HG02884 (cell line): Measurements from ENCODE around the gene DSCAML1.

Experiments
- ATAC-seq: cut with Tn5 transposase; IDR thresholded peaks from one replicate; pipeline ENCODE4 v1.9.1; 2021; ENCODE audit warnings: mild to moderate bottlenecking, moderate library complexity; ENCODE audit not compliant: unreplicated experiment

DSCAML1 gene

GRCh38 chr11:117562136-117562535 is 234.9 kb downstream of the DSCAML1 start:
- ATAC-seq, result no peak

DNA sequence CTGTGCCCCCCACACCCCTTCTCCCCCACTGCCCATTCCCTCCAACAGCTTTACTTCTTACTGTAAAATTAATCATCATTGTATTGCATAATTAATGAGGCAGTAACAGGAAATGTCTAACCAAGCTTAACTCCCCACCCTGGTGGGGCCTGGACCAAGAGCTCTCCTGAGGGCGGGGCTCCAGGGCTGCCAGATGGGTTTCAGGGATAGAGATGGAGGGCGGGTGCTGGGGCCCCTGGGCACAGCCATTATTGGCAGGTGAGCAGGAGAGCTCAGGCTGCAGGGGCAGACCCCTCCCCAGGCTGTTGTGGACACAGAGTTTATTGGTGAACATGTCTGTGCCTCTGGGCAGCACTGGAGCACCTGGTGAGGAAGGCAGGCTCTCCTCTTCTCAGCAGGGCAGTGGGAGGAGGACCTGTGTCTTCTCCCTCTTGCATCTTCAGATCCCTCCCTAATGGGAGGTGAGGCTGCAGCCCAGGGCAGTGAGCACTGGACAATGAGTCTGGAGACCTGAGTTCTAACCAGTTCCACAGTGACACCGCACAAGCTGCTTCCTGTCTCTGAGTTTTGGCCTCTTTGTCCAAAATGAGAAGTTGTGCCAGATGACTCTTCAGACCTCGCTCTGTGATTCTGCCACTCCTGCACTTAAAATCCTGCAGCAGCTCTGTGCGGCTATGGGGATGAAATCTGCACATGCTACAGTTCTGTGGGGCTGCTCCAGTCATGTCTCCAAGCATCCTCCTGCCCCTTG is 236.1 kb downstream of the DSCAML1 start:
- no peak for ATAC-seq

- no peak for ATAC-seq
These were observed 237.3 kb downstream of the DSCAML1 start for GRCh38 chr11:117559698-117560097.

GRCh38 chr11:117557361-117557760 is 239.7 kb downstream of the DSCAML1 start:
- no peak for ATAC-seq

GRCh38 chr11:117554601-117555333 is 242.2 kb downstream of the DSCAML1 start:
- ATAC-seq, result no peak

DNA sequence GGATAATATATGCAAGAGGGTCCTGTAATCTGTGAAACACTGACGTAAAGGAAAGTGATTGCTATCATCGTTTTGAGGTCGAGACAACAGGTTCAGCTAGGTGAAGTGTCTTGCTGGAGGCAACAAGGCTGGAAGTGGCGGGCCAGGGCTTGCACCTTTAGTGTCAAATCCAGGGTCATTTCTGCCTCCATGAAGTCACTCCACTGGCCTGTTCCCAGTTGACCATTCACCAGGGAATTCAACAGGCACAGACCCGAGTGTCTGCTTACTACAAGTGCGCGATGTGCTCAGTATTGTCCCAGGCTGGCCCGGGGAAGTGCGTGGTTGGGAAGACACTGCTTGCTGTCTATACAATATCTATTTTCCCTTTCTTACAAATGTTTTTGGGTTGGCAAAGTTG is 244.4 kb downstream of the DSCAML1 start:
- ATAC-seq, result no peak

GRCh38 chr11:117551761-117552343 is 245.2 kb downstream of the DSCAML1 start:
- ATAC-seq, result no peak

DNA sequence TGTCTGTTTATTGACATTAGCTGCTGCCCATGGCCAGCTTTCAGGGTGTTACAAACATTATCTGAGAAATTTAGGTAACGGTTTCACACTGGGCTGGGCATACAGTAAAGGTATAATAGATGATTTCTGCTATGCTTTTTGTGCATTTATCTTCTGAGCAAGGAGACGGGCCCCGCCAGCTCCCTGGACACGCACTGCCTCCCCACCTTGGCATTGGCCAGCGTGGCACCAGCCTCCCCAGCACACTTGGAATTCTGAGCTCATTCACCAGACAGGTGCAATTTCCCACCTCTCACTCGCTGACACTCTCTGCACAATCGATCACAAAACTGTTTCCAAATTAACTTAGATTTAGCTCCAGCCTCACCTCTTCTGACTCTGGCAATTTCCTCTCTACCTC is 246.6 kb downstream of the DSCAML1 start:
- no peak for ATAC-seq

GRCh38 chr11:117549417-117549816 is 247.6 kb downstream of the DSCAML1 start:
- ATAC-seq, result no peak

GRCh38 chr11:117548876-117549275 is 248.1 kb downstream of the DSCAML1 start:
- no peak for ATAC-seq

GRCh38 chr11:117547946-117548345 is 249.1 kb downstream of the DSCAML1 start:
- no peak for ATAC-seq

DNA sequence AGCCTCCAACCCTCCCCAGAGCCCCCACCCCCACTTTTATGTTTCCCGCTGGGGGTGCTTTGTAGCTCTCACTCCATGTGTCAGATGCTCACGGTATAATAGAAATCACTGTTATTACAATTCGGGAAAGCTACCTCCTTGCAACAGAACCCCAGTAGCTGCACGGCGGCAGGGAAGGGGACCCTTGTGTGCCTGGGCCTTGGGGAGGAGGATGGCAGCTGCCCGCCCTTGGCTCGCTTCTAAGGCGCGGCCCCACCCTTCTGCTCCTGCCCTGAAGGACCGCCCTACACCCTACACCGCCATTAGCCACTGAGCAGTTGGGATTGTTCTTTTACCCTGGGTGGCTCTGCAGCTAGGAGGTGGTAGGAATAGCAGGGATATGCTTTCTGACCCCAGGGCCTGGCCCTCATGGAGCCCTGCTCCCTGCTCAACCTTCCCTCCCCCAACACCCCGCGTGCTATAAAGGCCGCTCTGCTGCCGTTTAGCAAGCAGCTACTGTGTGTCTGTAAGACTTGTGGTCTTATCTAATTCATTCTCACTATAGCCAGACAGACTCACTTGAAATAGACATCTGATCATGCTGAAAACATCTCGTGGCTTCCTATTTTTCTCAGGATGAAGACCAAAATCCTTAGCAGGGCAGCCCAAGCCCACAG is 249.7 kb downstream of the DSCAML1 start:
- ATAC-seq, result no peak

DNA sequence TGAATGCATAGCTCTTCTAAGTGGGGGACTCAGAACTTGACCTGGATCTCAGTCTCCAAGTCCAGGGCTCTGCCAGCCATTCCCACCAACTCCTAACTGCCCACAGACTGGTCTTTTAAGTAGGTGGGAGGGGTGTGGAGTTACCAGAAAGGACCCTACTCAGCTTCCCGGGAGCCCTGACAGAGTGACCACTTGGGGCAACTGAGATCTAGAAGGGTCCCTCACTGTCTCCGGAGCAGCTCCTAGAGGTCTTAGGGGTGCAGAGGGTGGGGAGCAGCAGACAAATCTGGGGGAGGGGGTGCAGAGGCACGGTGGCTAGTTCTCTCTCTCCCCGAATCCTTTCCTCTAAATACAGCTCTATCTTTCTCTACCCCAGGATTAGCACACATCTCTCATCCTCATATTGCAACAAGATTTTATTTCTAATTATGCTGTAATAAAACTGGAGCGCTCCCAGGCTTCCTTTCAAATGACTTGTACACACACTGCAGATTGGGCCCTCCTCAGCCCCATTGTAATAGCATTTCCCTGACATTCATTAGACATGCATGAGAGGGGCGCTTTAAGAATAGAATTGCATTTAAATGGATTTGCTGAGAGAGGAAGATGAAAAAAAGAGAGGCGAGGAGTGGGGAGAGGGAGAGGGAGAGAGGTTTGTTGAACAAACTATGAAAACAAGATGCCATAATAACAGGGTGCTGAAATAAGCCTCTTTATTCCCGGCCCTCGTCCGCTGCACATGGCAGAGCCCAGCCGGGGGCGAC is 250.4 kb downstream of the DSCAML1 start:
- ATAC-seq, result no peak

DNA sequence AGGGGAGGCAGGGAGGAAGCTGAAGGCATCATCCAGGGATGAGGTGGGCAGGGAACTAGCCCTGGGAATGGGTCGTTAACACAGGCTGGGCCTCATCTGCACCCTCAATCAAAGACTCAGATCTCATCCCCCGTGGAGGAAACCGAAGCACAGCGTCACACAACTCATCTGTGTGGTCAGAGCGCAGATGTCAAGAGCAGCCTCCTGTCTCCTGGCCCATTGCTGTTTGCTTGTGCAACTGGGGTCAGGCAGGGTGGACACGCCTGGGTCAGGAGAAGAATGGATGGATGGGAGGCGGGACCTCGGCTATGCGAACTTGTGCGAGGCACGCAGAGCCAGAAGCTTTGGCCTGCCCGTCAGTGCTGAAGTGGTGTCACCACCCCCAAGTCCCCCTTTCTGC is 251.3 kb downstream of the DSCAML1 start:
- no peak for ATAC-seq

GRCh38 chr11:117544130-117544800 is 252.8 kb downstream of the DSCAML1 start:
- ATAC-seq, result no peak

DNA sequence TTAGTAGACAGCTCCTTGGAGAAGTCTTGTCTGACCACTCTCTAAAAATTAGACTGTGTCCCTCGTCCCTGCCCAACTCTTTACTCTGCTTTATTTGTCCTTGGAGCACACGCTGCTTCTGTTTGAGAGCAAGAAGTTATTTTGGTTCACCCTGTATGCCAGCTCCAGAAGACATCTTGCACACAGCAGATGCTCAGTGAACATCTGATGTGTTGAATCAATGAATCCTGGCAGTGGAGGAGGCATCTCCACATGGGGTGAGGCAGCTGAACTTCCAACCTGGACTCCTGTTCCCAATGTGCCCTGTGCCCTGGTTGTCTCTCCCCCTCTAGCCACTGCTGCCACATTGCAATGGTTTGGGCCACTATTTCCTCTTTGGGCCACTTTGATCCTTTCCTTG is 255.8 kb downstream of the DSCAML1 start:
- no peak for ATAC-seq

DNA sequence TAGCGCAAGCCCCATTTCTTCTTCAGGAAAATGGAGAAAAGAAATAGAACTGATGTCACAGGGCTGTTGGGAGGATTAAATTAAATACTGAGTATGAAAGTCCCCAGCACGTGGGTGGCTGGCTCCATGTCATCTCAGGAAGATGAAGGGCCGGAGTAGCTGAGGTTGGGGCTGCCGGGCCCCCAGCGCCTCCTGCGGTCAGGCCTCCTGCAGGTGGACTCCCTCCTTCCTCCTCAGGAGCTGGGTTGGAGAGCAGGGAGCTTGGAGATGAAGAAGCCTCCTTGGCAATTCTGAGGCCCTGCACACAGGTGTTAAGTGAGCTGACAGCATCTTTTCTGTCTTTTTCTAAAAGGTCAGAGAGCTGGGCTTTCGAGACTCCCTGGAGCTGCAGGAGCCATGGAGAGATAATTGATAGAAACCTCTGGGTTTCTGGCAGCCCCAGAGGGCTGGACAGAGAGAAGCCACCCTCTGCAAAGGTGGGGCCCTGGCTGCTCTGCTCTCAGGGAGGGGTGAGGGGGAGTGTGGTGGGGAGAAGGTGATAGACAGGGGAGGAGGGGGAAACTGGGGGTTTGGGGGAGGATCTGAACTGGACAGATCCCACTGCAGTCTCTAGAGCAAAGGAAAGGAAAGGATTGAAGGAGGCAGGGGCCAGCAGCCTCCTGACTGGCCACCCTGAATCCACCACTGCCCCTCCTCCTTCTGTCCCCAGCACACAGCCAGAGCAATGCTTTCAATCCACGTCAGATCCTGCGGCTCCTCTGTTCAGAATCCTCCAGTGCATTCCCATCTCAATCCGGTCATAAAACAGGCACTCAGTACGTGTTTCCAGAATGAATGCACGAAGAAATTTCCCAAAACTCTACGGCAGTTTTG is 258.5 kb downstream of the DSCAML1 start:
- no peak for ATAC-seq

DNA sequence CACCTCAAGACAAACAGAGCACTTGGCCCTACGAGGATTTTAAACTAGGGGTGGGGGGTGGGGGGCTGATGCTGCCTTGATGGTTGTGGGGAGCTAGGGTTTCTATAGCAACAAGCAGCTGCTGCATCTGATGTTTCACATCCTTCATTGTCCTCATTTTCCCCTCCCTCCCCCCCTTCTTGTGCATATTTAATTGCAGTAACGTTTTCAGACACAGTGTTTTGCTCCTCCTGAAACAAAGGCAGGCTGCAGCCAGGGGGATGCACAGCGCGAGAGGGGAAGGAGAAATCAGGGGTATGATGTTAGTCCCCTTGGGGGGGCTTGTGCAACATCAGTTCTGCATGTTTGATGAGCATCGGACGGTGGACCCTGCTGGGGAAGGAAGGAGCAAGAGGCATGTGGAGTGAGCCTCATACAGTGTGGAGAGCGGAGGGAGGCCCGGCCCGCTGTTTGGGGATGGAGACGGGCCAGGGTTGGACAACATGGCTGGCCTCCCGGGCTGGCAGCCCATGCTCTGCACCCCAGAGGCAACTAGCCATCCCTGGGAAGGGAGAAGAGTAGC is 261.1 kb downstream of the DSCAML1 start:
- no peak for ATAC-seq
